Brain microvascular endothelial cell (primary cell): Measurements from ENCODE around the gene DDIT4.

Experiments
- DNase-seq: peaks from one replicate; pipeline ENCODE4 v3.0.0-alpha.2; 2020
- H3K27ac ChIP-seq: fragments of 250-450 bp; sonication (Bioruptor Pico); 2 replicates; pipeline ENCODE4 v1.5.1; 2020; ENCODE audit warnings: mild to moderate bottlenecking, moderate library complexity
- H3K27me3 ChIP-seq: fragments of 250-450 bp; sonication (Bioruptor Pico); replicated peaks from 2 replicates; pipeline ENCODE4 v1.5.1; 2020; ENCODE audit warnings: mild to moderate bottlenecking
- H3K36me3 ChIP-seq: fragments of 250-450 bp; sonication (Bioruptor Pico); replicated peaks from 2 replicates; pipeline ENCODE4 v1.5.1; 2020; ENCODE audit warnings: mild to moderate bottlenecking
- H3K4me3 ChIP-seq: 2 replicates; pipeline ENCODE4 v1.5.1; 2011; ENCODE audit warnings: low read depth, mild to moderate bottlenecking, control low read depth, low read length, moderate library complexity
- in situ Hi-C: cut with HindIII; loops from 2 replicates; pipeline ENCODE4 v1.10.0; 2017; ENCODE audit warnings: low sequenced_read_pairs, low pct_ligation_motif_present
- TF ChIP-seq, protein P1 (sequence below): IDR thresholded peaks from 2 replicates; pipeline ENCODE4 v1.5.1; 2011; ENCODE audit warnings: low read depth, mild to moderate bottlenecking, moderate library complexity, low read length, control low read depth, inconsistent platforms; ENCODE audit errors: missing control alignments

The DDIT4 gene

DNA sequence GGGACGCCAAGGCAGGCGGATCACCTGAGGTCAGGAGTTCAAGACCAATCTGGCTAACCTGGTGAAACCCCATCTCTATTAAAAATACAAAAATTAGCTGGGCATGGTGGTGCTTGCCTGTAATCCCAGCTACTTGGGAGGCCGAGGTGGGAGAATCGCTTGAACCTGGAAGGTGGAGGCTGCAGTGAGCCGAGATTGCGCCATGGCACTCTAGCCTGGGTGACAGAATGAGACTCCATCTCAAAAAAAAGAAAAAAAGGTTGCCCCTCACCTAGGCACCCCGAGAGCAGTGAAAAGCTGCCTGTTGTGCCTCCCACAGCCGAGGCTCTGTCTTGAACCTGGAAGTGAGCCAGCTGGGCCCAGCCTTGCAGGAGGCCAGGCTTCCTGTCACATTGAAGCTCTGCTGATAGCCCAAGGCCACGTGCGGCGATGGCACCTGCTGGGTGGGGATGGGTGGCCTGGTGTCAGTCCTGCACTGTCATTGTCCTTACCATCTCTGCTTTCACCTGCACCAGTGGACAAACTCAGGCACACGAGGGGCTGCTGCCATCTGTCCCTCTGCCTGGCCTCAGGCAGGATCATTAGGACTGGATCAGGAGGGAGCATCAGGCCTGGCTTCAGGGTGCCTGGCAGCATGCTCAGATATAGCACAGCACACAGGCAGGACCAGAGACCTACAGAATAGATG is 43.2 kb downstream of the DDIT4 start:
- no peak overlapping the region for H3K27ac ChIP-seq
- H3K27me3 ChIP-seq = no peaks in the 10 kb centered on the region
- in situ Hi-C loops = no loop called here
- no peak for DNase-seq
- H3K36me3 ChIP-seq = no peaks in the 10 kb centered on the region
- no peak overlapping the region for H3K4me3 ChIP-seq
- TF ChIP-seq, protein P1, sequence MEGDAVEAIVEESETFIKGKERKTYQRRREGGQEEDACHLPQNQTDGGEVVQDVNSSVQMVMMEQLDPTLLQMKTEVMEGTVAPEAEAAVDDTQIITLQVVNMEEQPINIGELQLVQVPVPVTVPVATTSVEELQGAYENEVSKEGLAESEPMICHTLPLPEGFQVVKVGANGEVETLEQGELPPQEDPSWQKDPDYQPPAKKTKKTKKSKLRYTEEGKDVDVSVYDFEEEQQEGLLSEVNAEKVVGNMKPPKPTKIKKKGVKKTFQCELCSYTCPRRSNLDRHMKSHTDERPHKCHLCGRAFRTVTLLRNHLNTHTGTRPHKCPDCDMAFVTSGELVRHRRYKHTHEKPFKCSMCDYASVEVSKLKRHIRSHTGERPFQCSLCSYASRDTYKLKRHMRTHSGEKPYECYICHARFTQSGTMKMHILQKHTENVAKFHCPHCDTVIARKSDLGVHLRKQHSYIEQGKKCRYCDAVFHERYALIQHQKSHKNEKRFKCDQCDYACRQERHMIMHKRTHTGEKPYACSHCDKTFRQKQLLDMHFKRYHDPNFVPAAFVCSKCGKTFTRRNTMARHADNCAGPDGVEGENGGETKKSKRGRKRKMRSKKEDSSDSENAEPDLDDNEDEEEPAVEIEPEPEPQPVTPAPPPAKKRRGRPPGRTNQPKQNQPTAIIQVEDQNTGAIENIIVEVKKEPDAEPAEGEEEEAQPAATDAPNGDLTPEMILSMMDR = no peak

DNA sequence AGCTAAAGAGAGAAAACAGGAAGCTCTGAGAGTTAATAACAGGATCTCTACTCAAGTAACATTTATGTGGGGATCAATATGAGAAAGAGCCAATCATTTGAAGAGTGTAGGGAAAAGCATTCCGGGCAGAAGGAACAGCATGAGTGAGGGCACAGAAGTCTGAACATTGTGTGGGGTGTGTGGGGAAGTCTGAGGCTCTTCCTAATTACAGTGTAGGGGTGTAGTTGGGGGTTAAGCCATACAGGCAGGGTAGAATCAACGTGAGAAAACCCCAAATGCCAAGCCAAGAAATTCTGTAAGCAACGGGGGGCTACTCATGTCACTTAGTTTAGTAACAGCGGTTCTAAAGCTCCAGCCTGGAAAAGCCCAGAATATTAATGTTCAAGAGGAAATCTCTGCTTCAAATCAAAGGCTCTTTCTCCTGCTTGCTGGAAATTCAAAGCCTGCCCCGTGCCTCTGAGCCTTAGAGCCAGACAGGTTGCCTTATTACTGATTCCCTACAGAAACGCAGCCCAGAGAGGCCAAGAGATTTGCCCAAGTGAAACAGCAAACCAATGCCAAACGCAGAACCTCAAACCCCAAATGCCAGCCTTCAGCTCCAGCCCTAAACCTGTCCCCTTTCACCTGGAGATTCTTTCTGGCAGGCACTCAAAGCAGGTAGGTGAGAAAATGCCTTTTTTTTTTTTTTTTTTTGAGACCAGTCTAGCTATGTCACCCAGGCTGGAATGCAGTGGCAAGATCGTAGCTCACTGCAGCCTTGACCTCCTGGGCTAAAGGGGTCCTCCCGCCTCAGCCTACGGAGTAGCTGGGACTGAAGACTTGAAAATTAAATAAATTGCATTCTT is 44.9 kb downstream of the DDIT4 start:
- peak overlapping the region; percentile 97 for H3K27ac ChIP-seq
- TF ChIP-seq, protein P1 = no peak
- no peak for DNase-seq
- in situ Hi-C loops = no loop called here
- H3K4me3 ChIP-seq = no peak overlapping the region
- no peaks in the 10 kb centered on the region for H3K27me3 ChIP-seq
- no peaks in the 10 kb centered on the region for H3K36me3 ChIP-seq

DNA sequence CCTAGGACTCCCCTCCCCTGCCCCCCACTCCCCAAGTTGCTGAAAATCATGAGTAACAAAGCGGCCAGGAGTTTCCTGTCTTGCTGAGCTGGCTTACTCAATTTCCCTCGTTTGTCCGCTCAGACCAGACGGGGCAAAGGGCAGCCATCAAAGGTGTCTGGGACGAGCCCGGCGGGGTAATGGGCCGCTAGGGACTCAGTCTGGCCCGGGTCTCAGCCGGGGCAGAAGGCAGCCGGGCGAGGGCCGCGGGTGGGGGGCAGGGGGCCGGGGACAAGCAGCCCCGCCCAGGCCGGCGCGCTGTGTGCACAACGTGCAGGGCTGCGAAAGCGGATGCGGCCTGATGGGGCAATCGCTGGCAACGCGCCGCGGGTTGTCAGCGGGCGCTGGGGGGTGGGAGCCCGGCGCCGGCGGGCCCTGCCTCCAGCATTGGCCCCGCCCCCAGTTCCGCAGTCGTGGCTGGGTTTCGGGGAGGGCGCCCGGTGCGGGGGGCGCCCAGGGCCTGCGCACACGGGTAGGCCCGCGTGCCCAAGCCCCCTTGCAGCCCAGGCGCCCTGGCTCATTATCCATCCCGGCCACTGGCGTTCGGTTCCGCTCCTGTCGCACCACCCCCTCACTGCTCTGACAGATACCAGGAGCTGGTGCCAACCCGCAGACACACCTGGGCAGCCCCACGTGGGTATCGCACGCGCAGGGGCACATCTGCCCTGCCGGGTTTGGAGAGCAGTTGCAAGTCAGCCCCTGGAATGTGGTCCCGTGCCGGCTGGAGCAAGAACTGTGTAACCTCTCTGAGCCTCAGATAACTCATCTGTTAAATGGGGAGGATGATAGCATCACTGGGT is 45.9 kb downstream of the DDIT4 start:
- TF ChIP-seq, protein P1 = no peak
- Histone ChIP-seq H3K27me3 (no peaks in the 10 kb centered on the region), H3K27ac (peak overlapping the region; percentile 97), H3K4me3 (peak overlapping the region; percentile 24), H3K36me3 (no peaks in the 10 kb centered on the region)
- DNase-seq = peak; percentile 82
- in situ Hi-C loops = no loop called here

DNA sequence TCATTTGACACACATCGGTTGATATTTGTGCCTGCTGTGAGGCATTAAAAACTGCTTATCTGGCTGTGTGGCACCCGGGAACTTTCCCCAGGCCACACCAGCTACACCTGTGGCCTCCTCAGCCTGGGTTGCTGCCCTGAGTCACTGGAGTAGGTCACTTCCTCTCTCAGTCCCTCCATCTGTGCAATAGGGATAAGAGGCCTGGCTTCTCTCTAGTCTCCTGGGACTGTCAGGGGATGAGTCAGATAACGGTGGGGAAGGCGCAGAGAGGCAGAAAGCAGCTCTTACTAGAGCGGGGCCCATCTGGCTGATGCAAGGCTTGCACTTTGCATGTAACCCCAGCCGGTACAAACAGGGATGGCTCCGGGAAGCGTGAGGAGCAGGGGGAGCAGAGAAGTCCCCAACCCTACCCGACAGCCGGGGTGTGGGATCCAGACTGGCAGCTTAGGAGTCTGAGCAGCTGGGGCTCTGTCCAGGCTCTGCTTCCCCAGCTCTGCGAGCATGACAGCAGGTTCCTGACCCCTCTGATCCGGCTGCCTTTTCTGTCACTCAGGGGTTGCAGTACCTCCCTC is 47.0 kb downstream of the DDIT4 start:
- no peaks in the 10 kb centered on the region for H3K36me3 ChIP-seq
- DNase-seq = peak; percentile 98
- no peaks in the 10 kb centered on the region for H3K27me3 ChIP-seq
- in situ Hi-C loops = no loop called here
- no peak overlapping the region for H3K4me3 ChIP-seq
- TF ChIP-seq, protein P1 = no peak
- peak overlapping the region; percentile 97 for H3K27ac ChIP-seq

DNA sequence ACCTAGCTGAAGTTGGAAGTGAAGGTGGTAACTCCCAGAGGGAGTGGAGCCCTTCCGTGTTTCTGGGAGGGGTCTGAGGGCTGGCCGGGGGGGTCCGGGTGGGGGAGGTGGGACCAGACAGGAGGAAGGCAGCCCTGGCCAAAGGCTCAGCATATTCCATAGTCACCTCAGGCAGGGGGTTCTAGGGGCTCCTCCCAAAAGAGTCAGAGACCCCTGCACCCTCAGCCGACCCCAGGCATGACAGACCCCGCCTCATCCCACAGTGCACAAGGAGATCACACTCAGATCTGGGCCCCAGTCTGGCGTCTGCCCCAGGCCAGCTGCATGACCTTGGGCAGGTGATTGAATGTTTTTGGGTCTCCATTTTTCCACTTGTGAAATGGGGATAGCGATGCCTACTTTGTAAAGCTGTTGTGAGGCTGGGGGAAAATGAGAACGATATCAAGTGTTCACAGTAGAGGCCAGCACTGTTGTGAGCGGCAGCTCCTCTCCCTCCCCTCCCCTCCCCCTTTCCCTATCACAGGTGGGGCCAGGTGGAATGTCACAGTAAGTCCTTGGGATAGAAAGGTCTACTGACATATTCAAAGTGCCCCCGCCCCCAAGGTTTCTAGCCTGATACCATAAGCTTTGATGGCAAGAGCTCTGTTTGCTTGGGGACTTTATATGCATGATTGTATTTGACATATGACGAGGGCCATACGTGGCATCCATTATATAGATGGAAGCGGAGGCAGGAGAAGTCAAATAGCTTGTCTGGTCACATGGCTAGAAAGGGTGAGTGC is 47.7 kb downstream of the DDIT4 start:
- H3K27me3 ChIP-seq = no peaks in the 10 kb centered on the region
- H3K4me3 ChIP-seq = no peak overlapping the region
- in situ Hi-C loops = no loop called here
- DNase-seq = no peak
- H3K36me3 ChIP-seq = no peaks in the 10 kb centered on the region
- H3K27ac ChIP-seq = peak overlapping the region; percentile 97
- TF ChIP-seq, protein P1 = no peak
